Measurements from ENCODE around the gene PKP4.

DNA sequence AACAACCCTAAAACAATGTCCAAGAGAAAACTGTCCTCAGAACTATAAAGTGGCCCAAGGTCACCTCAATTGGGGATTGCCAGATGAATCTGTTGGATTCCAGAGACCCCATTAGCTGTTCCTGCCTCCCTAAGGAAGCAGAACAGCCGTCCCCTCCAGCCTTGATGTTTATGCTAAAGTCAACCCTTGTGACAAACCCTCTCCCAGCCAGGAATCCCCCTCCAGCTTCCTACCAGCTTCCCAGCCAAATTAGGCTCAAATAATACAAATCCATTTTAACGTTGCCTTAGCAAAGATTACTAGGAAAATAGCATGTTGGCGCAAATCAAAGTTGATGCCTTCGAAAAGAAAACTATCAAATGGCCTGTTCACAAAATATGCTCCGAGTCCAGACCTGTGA lies 232.6 kb downstream of the PKP4 start:
- TF ChIP-seq CTCF (conservative IDR thresholded peaks at IDR 0.05) (no peak), EZH2 (IDR thresholded peaks at IDR 0.05; ENCODE audit: low read depth) (no peak)

All from PC-9 (cell line).